Activated T-cell treated with anti-CD3 and anti-CD28 coated beads for 48 hours (primary cell): ENCODE results near the gene IL12RB1.
"Not testable (repeated sequence)": the region's sequence is repeated elsewhere in the genome, so short reads cannot be mapped to it uniquely, and the experiment has no call there.

Source experiments
- DNase-seq: peaks from one replicate; pipeline ENCODE4 v3.0.0-alpha.2; 2020; ENCODE audit warnings: low read depth

Gene IL12RB1

GRCh38 chr19:18046059-18046718 is 40.5 kb downstream of the IL12RB1 start:
- DNase-seq: no peak

DNA sequence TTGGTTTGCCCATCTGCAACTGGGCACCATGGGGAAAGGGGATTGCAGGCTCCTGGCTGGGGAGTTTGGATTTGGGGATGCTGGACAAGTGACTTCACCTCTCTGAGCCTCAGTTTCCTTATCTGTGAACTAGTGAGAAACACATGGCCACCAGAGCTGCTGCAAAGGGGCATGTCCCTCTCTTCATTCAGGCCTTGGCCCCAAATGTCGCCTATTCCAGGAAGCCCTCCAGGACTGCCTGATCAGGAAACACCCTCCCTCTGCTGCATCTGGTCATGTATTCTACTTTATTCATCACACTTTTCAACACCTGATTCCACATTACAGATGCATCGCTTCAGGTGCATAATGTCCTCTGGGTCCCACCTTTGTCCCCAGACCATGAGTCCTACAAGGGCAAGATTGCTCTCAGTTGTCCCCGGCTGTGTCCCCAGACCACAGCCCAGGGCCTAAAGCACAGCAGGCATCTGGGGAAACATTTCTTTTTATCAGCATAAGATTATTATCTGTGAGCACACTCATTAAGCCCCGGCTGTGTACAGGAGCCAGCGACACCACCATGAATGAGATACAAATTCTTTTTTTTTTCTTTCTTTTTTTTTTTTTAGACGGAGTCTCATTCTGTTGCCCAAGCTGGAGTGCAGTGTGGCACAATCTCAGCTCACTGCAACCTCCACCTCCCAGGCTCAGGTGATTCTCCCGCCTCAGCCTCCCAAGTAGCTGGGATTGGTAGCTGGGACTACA is 41.3 kb downstream of the IL12RB1 start:
- no peak for DNase-seq

- peak; percentile 82 for DNase-seq
These were observed 41.9 kb downstream of the IL12RB1 start for GRCh38 chr19:18044825-18045304.

GRCh38 chr19:18043676-18044075 is 43.1 kb downstream of the IL12RB1 start:
- no peak for DNase-seq

- no peak for DNase-seq
These were observed 45.7 kb downstream of the IL12RB1 start for GRCh38 chr19:18041054-18041453.

- DNase-seq: not testable (repeated sequence)
These were observed 54.6 kb downstream of the IL12RB1 start for GRCh38 chr19:18032102-18032501.

GRCh38 chr19:18031401-18031800 is 55.3 kb downstream of the IL12RB1 start:
- not testable (repeated sequence) for DNase-seq

DNA sequence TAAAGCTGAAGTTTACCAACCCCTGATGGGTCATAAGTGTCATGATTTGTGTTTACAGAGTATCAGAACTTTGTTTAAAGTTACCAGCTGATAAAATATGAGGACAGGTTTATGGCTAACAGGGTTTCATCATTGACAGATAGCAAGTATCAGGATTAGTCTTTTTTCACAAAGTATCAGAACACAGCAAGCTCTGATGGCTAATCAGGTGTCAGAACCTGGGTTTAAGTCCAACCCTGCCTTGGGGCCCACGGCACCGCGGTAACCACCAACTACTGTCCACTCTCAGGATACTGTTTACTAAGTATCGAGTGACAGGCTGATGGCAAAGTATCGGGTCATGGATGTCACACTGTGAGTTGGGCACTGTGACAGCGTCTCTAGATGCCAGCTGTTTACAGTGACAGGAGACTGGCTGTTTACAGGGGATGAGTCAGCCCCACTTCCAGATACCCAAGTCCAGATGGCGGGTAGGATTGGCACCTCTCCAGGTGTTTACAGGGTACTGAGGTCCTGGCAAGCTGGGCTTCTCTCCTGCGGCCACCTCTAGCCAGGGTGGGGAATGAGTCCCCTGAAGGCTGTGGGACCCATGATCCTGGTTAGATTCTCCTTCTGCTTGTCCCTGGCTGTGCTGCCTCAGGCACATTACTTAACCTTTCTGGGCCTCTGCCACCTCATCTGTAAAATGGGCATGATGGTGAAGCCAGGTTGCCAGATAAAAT is 57.0 kb downstream of the IL12RB1 start:
- DNase-seq: no peak

DNA sequence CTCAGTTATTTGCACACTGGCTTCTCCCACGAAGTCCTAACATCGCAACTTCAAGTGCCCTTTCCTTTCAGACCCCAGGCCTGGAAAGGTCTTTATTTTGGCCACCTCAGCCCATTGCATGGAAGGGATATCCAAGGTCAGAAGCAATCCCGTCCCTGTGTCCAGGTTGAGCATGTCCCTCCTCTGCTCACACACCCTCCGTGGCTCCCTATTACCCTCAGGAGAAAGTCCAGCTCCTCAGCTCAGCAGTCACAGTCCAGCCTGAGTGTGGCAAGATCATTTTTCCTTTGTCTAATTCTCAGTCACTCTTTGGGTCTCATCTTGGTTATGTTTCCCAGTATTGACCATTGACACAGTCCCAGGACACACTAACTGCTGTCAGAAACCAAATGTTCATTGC is 59.6 kb downstream of the IL12RB1 start:
- no peak for DNase-seq

GRCh38 chr19:18023622-18024251 is 63.0 kb downstream of the IL12RB1 start:
- no peak for DNase-seq

- DNase-seq: no peak
These were observed 65.5 kb downstream of the IL12RB1 start for GRCh38 chr19:18021121-18021755.

GRCh38 chr19:18020212-18021085 is 66.3 kb downstream of the IL12RB1 start:
- DNase-seq: no peak

- DNase-seq: no peak
These were observed 69.3 kb downstream of the IL12RB1 start for GRCh38 chr19:18017275-18018083.

DNA sequence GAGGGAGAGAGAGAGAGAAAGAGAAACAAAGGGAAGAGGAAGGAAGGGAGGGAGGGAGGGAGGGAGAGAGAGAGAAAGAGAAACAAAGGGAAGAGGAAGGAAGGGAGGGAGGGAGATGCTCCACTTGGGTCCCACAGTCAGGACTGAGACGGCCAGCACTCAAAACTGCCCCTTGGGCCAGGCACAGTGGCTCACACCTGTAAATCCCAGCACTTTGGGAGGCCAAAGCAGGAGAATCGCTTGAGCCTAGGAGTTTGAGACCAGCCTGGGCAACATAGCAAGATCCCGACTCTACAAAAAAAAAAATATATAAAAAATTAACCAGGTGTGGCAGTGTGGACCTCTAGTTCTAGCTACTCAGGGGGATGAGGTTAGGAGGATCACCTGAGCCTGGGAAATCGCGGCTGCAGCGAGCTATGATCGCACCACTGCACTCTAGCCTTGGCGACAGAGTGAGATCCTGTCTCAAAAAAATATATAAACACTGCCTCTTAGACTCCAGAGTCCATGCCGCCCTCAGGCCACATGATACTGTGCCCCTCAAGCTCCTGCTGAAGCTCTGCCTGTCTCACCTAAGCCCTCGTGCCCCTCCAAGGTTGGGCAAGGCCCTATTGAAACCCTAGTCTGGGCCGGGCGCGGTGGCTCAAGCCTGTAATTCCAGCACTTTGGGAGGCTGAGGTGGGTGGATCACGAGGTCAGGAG is 70.4 kb downstream of the IL12RB1 start:
- DNase-seq: no peak

DNA sequence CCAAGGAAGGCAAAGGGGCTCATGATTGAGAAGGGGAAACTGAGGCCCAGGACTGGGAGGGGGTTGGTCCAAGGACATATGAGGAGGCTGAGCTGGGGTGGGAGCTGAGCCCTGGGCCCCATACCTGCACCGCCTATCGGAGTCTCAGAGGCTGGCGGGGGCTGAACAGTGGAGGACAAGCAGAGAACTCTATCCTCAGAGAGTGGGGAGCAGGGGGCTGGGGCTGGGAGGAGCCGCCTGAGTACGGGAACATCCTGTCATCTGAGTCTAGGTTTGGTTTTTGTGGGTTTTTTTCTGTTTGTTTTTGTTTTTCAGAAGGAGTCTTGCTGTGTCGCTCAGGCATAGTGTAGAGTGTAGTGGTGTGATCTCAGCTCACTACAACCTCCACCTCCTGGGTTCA is 72.5 kb downstream of the IL12RB1 start:
- DNase-seq: no peak

DNA sequence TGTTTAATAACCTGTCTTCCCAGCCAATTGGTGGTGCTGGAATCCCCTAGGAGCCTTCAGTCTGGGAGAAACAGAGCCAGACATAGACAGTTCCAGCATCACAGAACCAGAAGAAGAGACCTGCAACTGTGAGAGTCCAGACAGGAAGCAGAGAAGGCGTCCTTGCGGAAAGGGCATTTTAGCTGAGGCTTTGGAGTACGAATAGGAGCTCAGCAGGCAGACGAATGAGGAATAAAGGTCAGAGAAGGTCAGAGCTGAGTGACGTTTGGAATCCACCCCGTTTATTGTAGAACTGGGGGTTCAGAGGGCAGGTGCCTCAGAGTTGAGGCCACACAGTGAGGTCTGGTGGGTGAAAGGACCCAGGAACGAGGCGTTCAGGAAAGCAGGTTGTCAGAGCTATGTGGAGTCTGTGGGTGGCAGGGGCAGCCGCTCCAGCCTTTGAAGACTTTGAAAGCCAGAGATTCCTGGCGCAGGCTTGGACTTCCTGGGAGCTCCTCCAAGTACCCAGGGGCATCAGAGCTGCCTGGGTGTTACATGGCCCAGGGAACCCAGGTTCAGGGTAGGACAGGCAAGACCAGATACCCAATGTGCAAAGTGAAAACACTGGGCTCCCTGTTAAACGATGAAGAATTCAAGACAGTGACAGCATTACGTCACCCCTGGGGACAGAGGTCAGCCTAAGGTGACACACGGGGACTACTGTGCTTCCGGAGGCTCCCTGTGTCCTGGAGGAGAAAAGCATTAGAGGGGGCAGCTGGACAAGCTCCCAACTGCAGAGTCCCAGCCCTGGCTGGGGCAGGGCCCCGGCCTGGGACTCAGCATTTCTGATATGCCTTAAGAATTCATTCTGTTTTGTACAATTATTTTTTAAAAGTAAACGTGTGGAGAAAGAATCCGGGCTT is 73.3 kb downstream of the IL12RB1 start:
- no peak for DNase-seq

DNA sequence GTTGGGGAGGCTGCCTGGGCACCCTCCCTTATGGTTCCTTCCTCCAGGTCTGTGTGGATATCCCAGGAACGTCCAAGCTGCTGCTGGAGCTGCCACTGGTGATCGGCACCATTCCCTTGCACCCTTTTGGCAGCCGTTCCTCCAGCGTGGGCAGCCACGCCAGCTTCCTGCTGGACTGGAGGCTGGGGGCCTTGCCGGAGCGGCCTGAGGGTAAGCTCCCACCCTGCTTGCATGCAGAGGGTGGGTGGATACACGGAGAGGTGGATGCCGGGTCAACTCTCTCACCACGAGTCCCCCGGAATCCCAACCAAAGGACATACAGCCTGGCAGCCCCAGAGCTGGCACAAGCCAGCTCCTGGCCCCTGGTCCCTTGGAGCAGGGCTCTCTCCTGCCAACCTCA is 76.6 kb downstream of the IL12RB1 start:
- DNase-seq: no peak

- no peak for DNase-seq
These were observed 77.2 kb downstream of the IL12RB1 start for GRCh38 chr19:18009412-18010066.
